HepG2 (cell line): Measurements from ENCODE around the gene AJUBA. TPM values are rescaled to one million over a fixed set of nuclear protein-coding genes. Genes with fewer than 3 reads are reported as not detected.

Source experiments
- ATF5 ChIP-seq: sonication (generic); formaldehyde crosslinking; IDR thresholded peaks from 2 replicates; pipeline ENCODE4 v1.4.0; 2020; ENCODE audit warnings: mild to moderate bottlenecking, low read depth, missing genetic modification reagents
- CREM ChIP-seq, 2 experiments: sonication (generic) in 1 of 2; formaldehyde crosslinking in 1 of 2; IDR thresholded peaks; 2 replicates each; pipeline versions ENCODE4 v1.4.0 to v1.6.1; 2016 to 2020; ENCODE audit warnings: antibody characterized with exemption in 1 of 2, mild to moderate bottlenecking in 1 of 2, missing genetic modification reagents in 1 of 2
- IKZF1 ChIP-seq: fragments of 450-650 bp; IDR thresholded peaks from 2 replicates; pipeline ENCODE4 v1.7.1; 2016
- KDM1A ChIP-seq: IDR thresholded peaks from 2 replicates; pipeline ENCODE4 v1.6.1; 2016; ENCODE audit warnings: missing compliant biosample characterization
- NFE2 ChIP-seq: sonication (generic); formaldehyde crosslinking; IDR thresholded peaks from 2 replicates; pipeline ENCODE4 v1.4.0; 2020; ENCODE audit warnings: missing genetic modification reagents
- RBM22 ChIP-seq: fragments of 200-400 bp; formaldehyde crosslinking; optimal IDR thresholded peaks from 2 replicates; pipeline ENCODE3; 2017; ENCODE audit warnings: mild to moderate bottlenecking, low read length, moderate library complexity
- RELA ChIP-seq: sonication (generic); formaldehyde crosslinking; IDR thresholded peaks from 2 replicates; pipeline ENCODE4 v1.4.0; 2020; ENCODE audit warnings: missing genetic modification reagents
- SP140L ChIP-seq: sonication (generic); formaldehyde crosslinking; IDR thresholded peaks from 2 replicates; pipeline ENCODE4 v1.4.0; 2020; ENCODE audit warnings: missing genetic modification reagents, borderline replicate concordance
- SPEN ChIP-seq: sonication (generic); formaldehyde crosslinking; IDR thresholded peaks from 2 replicates; pipeline ENCODE4 v1.5.1; 2020; ENCODE audit warnings: low read depth, mild to moderate bottlenecking, missing genetic modification reagents
- TP53 ChIP-seq: sonication (generic); formaldehyde crosslinking; conservative IDR thresholded peaks from 2 replicates; pipeline ENCODE4 v1.4.0; 2020; ENCODE audit warnings: missing genetic modification reagents
- ZNF3 ChIP-seq: IDR thresholded peaks from 2 replicates; pipeline ENCODE4 v1.7.0; 2017; ENCODE audit warnings: inconsistent platforms
- ZNF317 ChIP-seq: sonication (generic); formaldehyde crosslinking; IDR thresholded peaks from 2 replicates; pipeline ENCODE4 v1.5.0; 2020; ENCODE audit warnings: mild to moderate bottlenecking, missing genetic modification reagents
- ZNF629 ChIP-seq: sonication (generic); formaldehyde crosslinking; conservative IDR thresholded peaks from 2 replicates; pipeline ENCODE4 v1.5.0; 2020; ENCODE audit warnings: missing genetic modification reagents
- ZNF672 ChIP-seq: sonication (generic); formaldehyde crosslinking; IDR thresholded peaks from 2 replicates; pipeline ENCODE4 v1.8.1; 2022; ENCODE audit warnings: missing genetic modification reagents
- polyA plus RNA-seq, 8 experiments: library from polyadenylated mRNA; depleted of rRNA in 3 of 8; stranded (reverse) in 7 of 8; unstranded in 1 of 8; fragments of >200 nt; fragmentation: Illumina TruSeq in 4 of 8; extraction: Trizol in 4 of 8; gene quantifications; 2 replicates each; pipeline versions ENCODE4 v1.2.1 to v1.2.3, GENCODE V29; 2011 to 2016; ENCODE audit warnings: low read depth in 4 of 8, missing spikeins in 1 of 8, mixed read lengths in 1 of 8; ENCODE audit not compliant: insufficient read depth in 1 of 8
- total RNA-seq, 5 experiments: library from RNA; depleted of rRNA; stranded (reverse); fragments of >200 nt; fragmentation: Illumina TruSeq; extraction: Trizol; gene quantifications; 2 replicates each; pipeline ENCODE4 v1.2.3, GENCODE V29; 2016; ENCODE audit warnings: low read depth in 1 of 5
- TF ChIP-seq, protein P1 (sequence below): sonication (generic); formaldehyde crosslinking; IDR thresholded peaks from 2 replicates; pipeline ENCODE4 v1.4.0; 2020; ENCODE audit warnings: missing genetic modification reagents, mild to moderate bottlenecking, borderline replicate concordance
- TF ChIP-seq, protein P2 (sequence below): sonication (generic); formaldehyde crosslinking; IDR thresholded peaks from 2 replicates; pipeline ENCODE4 v1.4.0; 2020; ENCODE audit warnings: missing genetic modification reagents
- TF ChIP-seq, protein P3 (sequence below): sonication (generic); formaldehyde crosslinking; IDR thresholded peaks from 2 replicates; pipeline ENCODE4 v1.5.0; 2020; ENCODE audit warnings: missing genetic modification reagents, mild to moderate bottlenecking, borderline replicate concordance
- TF ChIP-seq, protein P4 (sequence below): sonication (generic); formaldehyde crosslinking; IDR thresholded peaks from 2 replicates; pipeline ENCODE4 v1.4.0; 2020; ENCODE audit warnings: low read depth, mild to moderate bottlenecking, missing genetic modification reagents
- TF ChIP-seq, protein P5 (sequence below): IDR thresholded peaks from 2 replicates; pipeline ENCODE4 v1.6.1; 2016; ENCODE audit warnings: mild to moderate bottlenecking, missing biosample characterization, missing genetic modification reagents

Gene AJUBA
- total and polyA plus RNA-seq, 2 of the 13 experiments (the other 11 are each of a cell fraction or from before 2014, with no cell fraction given), result 157 to 241 TPM

DNA sequence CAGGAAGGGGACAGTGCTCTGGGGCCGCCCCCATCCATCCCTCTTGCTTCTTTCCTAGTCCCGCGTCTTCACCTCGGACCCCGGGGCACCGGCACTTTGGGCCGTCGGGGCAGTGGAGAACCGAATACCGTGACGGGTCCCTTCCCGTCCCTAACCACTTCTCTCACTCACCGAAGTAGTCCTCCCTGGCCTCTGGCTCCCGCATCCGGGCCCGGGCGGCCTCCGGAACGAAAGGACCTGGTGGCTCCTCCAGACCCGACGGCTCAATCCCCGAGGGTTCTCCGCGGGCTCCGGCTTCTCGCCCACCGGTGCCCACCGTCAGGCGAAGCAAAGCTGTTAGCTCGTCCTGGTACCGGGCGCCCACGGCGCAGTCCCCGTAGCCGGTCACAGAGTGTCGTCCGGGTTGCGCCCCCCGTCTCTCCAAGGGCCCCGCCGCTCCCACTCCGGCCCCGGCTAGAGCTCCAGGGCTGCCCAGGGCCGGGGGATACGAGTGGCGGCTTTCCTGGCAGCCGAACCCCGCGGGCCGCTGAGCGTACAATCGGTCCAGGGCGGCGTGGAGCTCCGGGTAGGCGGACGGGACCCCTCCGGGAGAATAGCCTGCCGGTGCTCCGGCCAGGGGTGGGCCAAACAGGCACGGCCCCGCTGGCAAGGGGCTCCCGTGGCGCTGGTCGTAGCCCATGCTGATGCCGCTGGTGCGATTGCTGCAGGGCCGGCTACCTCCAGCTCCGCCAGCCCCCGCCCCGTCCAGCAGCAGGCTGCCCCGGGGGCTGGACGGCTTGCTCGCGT, 1.1 kb downstream of the AJUBA start (continued):
- TF ChIP-seq SPEN (CRISPR knock-in tag), result peak; percentile 4; the same call in 1 of the 2 replicates
- no peak for TF ChIP-seq IKZF1
- TF ChIP-seq RBM22, result peak; percentile 95
- TF ChIP-seq ATF5 (CRISPR knock-in tag), result peak; percentile 92
- TF ChIP-seq, protein P1, sequence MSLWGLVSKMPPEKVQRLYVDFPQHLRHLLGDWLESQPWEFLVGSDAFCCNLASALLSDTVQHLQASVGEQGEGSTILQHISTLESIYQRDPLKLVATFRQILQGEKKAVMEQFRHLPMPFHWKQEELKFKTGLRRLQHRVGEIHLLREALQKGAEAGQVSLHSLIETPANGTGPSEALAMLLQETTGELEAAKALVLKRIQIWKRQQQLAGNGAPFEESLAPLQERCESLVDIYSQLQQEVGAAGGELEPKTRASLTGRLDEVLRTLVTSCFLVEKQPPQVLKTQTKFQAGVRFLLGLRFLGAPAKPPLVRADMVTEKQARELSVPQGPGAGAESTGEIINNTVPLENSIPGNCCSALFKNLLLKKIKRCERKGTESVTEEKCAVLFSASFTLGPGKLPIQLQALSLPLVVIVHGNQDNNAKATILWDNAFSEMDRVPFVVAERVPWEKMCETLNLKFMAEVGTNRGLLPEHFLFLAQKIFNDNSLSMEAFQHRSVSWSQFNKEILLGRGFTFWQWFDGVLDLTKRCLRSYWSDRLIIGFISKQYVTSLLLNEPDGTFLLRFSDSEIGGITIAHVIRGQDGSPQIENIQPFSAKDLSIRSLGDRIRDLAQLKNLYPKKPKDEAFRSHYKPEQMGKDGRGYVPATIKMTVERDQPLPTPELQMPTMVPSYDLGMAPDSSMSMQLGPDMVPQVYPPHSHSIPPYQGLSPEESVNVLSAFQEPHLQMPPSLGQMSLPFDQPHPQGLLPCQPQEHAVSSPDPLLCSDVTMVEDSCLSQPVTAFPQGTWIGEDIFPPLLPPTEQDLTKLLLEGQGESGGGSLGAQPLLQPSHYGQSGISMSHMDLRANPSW, result peak; percentile 67
- 0 out of 2 replicates have a peak, but pooled peaks have one; percentile 55 for TF ChIP-seq SP140L
- TF ChIP-seq, protein P2, sequence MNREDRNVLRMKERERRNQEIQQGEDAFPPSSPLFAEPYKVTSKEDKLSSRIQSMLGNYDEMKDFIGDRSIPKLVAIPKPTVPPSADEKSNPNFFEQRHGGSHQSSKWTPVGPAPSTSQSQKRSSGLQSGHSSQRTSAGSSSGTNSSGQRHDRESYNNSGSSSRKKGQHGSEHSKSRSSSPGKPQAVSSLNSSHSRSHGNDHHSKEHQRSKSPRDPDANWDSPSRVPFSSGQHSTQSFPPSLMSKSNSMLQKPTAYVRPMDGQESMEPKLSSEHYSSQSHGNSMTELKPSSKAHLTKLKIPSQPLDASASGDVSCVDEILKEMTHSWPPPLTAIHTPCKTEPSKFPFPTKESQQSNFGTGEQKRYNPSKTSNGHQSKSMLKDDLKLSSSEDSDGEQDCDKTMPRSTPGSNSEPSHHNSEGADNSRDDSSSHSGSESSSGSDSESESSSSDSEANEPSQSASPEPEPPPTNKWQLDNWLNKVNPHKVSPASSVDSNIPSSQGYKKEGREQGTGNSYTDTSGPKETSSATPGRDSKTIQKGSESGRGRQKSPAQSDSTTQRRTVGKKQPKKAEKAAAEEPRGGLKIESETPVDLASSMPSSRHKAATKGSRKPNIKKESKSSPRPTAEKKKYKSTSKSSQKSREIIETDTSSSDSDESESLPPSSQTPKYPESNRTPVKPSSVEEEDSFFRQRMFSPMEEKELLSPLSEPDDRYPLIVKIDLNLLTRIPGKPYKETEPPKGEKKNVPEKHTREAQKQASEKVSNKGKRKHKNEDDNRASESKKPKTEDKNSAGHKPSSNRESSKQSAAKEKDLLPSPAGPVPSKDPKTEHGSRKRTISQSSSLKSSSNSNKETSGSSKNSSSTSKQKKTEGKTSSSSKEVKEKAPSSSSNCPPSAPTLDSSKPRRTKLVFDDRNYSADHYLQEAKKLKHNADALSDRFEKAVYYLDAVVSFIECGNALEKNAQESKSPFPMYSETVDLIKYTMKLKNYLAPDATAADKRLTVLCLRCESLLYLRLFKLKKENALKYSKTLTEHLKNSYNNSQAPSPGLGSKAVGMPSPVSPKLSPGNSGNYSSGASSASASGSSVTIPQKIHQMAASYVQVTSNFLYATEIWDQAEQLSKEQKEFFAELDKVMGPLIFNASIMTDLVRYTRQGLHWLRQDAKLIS (CRISPR knock-in tag), result 0 out of 2 replicates have a peak, but pooled peaks have one; percentile 72
- TF ChIP-seq ZNF672, result no peak
- TF ChIP-seq, protein P3, sequence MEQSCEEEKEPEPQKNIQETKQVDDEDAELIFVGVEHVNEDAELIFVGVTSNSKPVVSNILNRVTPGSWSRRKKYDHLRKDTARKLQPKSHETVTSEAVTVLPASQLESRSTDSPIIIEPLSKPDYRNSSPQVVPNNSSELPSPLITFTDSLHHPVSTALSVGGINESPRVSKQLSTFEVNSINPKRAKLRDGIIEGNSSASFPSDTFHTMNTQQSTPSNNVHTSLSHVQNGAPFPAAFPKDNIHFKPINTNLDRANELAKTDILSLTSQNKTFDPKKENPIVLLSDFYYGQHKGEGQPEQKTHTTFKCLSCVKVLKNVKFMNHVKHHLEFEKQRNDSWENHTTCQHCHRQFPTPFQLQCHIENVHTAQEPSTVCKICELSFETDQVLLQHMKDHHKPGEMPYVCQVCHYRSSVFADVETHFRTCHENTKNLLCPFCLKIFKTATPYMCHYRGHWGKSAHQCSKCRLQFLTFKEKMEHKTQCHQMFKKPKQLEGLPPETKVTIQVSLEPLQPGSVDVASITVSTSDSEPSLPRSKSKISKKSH (CRISPR knock-in tag), result no peak
- no peak for TF ChIP-seq NFE2 (CRISPR knock-in tag)
- no peak for TF ChIP-seq ZNF3 (CRISPR knock-in tag)
- peak; percentile 48; the same call in 1 of the 2 replicates for TF ChIP-seq RELA
- TF ChIP-seq TP53 (CRISPR knock-in tag), result no peak
- TF ChIP-seq, protein P4, sequence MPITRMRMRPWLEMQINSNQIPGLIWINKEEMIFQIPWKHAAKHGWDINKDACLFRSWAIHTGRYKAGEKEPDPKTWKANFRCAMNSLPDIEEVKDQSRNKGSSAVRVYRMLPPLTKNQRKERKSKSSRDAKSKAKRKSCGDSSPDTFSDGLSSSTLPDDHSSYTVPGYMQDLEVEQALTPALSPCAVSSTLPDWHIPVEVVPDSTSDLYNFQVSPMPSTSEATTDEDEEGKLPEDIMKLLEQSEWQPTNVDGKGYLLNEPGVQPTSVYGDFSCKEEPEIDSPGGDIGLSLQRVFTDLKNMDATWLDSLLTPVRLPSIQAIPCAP (CRISPR knock-in tag), result peak; percentile 66
- peak; percentile 24; the same call in 1 of the 2 replicates for TF ChIP-seq KDM1A (CRISPR knock-in tag)
- TF ChIP-seq, protein P5, sequence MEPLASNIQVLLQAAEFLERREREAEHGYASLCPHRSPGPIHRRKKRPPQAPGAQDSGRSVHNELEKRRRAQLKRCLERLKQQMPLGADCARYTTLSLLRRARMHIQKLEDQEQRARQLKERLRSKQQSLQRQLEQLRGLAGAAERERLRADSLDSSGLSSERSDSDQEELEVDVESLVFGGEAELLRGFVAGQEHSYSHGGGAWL (CRISPR knock-in tag), result peak; percentile 67; the same call in 1 of the 2 replicates
- TF ChIP-seq ZNF629 (CRISPR knock-in tag), result no peak
- no peak for TF ChIP-seq ZNF317
- TF ChIP-seq CREM (IDR thresholded peaks at IDR 0.05), result no peak
- no peak for TF ChIP-seq CREM (CRISPR knock-in tag; IDR thresholded peaks at IDR 0.05)
